Mesothelial cell of epicardium (in vitro differentiated cells): ENCODE results near the gene RACGAP1. TPM values are rescaled to one million over a fixed set of nuclear protein-coding genes. Genes with fewer than 3 reads are reported as not detected.

Experiments used
- DNase-seq, 2 experiments: peaks; one replicate each; pipeline ENCODE4 v3.0.0; 2021; ENCODE audit warnings: low spot score in 2 of 2; ENCODE audit not compliant: unreplicated experiment in 2 of 2
- H3K27ac Mint-ChIP-seq: 2 replicates; pipeline ENCODE4 v1.8.0; 2021; ENCODE audit warnings: mixed read lengths
- H3K27me3 Mint-ChIP-seq: 2 replicates; pipeline ENCODE4 v1.8.0; 2021; ENCODE audit warnings: low read depth, mixed read lengths
- H3K36me3 Mint-ChIP-seq: 2 replicates; pipeline ENCODE4 v1.8.0; 2021; ENCODE audit warnings: mixed read lengths
- H3K4me1 Mint-ChIP-seq: 2 replicates; pipeline ENCODE4 v1.8.0; 2021; ENCODE audit warnings: mixed read lengths
- H3K4me3 Mint-ChIP-seq: 2 replicates; pipeline ENCODE4 v1.8.0; 2021; ENCODE audit warnings: mild to moderate bottlenecking, moderate library complexity, mixed read lengths
- H3K9me3 Mint-ChIP-seq: 2 replicates; pipeline ENCODE4 v1.8.0; 2021; ENCODE audit warnings: mixed read lengths
- total RNA-seq: library from RNA; stranded (reverse); gene quantifications from 3 replicates; pipeline ENCODE4 v1.2.1, GENCODE V29; 2021
- TF ChIP-seq, protein P1 (sequence below): fragments of 200-600 bp; sonication (generic); IDR thresholded peaks from one replicate; pipeline ENCODE4 v1.5.0; 2021; ENCODE audit warnings: antibody characterized with exemption; ENCODE audit not compliant: unreplicated experiment

RACGAP1 gene
- total RNA-seq, 1 donor from 2014 or later, result 29.8 TPM

- TF ChIP-seq, protein P1, sequence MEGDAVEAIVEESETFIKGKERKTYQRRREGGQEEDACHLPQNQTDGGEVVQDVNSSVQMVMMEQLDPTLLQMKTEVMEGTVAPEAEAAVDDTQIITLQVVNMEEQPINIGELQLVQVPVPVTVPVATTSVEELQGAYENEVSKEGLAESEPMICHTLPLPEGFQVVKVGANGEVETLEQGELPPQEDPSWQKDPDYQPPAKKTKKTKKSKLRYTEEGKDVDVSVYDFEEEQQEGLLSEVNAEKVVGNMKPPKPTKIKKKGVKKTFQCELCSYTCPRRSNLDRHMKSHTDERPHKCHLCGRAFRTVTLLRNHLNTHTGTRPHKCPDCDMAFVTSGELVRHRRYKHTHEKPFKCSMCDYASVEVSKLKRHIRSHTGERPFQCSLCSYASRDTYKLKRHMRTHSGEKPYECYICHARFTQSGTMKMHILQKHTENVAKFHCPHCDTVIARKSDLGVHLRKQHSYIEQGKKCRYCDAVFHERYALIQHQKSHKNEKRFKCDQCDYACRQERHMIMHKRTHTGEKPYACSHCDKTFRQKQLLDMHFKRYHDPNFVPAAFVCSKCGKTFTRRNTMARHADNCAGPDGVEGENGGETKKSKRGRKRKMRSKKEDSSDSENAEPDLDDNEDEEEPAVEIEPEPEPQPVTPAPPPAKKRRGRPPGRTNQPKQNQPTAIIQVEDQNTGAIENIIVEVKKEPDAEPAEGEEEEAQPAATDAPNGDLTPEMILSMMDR, result no peak
- H3K4me1 Mint-ChIP-seq, result peaks cover 7% of the 10 kb centered on the region
- no peak overlapping the region for H3K27ac Mint-ChIP-seq
- no peak overlapping the region for H3K4me3 Mint-ChIP-seq
- no peaks in the 10 kb centered on the region for H3K9me3 Mint-ChIP-seq
- no peaks in the 10 kb centered on the region for H3K36me3 Mint-ChIP-seq
- no peak for DNase-seq
- peaks cover 2% of the 10 kb centered on the region for H3K27me3 Mint-ChIP-seq
Measured at GRCh38 chr12:50069539-50069938, 44.2 kb upstream of the RACGAP1 start.

DNA sequence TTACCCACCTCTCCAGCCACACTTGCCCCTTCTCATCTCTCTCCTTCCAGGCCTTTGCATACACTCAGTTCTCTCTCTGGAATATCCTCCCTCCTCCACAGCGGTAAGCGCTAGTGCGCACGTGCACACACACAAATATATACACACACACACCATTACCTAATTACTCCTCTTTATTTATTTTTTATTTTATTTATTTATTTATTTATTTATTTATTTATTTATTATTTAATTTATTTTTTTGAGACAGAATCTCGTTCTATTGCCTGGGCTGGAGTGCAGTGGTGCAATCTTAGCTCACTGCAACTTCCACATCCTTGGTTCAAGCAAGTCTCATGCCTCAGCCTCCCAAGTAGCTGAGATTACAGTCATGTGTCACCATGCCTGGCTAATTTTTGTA, 43.8 kb upstream of the RACGAP1 start:
- no peak overlapping the region for H3K4me3 Mint-ChIP-seq
- no peaks in the 10 kb centered on the region for H3K36me3 Mint-ChIP-seq
- peaks cover 2% of the 10 kb centered on the region for H3K27me3 Mint-ChIP-seq
- H3K27ac Mint-ChIP-seq, result no peak overlapping the region
- no peaks in the 10 kb centered on the region for H3K9me3 Mint-ChIP-seq
- H3K4me1 Mint-ChIP-seq, result peaks cover 7% of the 10 kb centered on the region
- TF ChIP-seq, protein P1, result no peak
- DNase-seq, result no peak

GRCh38 chr12:50066402-50066801, 41.1 kb upstream of the RACGAP1 start:
- no peak for DNase-seq
- no peak overlapping the region for H3K4me3 Mint-ChIP-seq

GRCh38 chr12:50065726-50066310, 40.5 kb upstream of the RACGAP1 start:
- Mint-ChIP-seq H3K9me3 (no peaks in the 10 kb centered on the region), H3K27ac (no peak overlapping the region), H3K4me1 (peaks cover 7% of the 10 kb centered on the region), H3K36me3 (no peaks in the 10 kb centered on the region), H3K4me3 (no peak overlapping the region), H3K27me3 (peaks cover 20% of the 10 kb centered on the region)
- TF ChIP-seq, protein P1, result no peak
- DNase-seq, result no peak

More at GRCh38 chr12:50066402-50066801, 41.1 kb upstream of the RACGAP1 start:
- peaks cover 15% of the 10 kb centered on the region for H3K27me3 Mint-ChIP-seq
- no peaks in the 10 kb centered on the region for H3K36me3 Mint-ChIP-seq
- peaks cover 7% of the 10 kb centered on the region for H3K4me1 Mint-ChIP-seq
- TF ChIP-seq, protein P1, result no peak
- no peak overlapping the region for H3K27ac Mint-ChIP-seq
- H3K9me3 Mint-ChIP-seq, result no peaks in the 10 kb centered on the region

DNA sequence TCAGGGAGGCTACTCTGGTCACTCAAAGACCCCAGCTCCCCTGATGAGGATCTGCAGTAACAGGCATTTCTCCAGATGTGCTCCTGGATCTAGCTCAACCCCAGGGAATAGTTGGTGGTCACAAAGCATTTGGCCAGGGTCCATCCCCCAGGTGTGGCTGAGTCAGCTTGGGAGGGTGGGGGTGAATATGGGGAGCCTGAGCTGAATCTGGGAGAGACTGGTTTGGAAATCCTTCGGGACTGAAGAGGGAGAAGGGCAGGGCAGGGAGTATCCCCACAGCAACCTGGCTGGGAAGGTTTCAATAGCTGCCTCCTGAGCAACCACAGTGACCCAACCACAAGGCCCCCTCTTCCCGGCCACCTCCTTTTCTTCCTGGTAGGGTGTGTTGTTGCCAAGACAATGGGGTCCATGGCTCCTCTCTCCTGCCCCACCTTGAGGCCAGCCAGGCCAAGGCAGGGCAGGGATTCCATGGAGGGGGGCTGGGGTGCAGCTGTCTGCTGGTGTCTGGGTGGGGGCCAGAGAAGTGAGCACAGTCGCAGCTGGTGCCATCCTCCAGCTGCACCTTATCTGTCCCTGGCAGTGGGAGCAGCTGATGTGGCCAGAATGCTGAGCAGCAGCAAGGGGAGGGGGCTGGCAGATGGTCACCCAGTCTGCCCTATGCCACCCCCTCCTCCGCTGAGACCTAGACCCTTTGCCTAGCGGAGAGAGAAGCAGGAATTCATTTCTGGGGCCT, 37.6 kb upstream of the RACGAP1 start:
- no peaks in the 10 kb centered on the region for H3K4me1 Mint-ChIP-seq

More for the DNA sequence above, 37.6 kb upstream of the RACGAP1 start:
- no peak overlapping the region for H3K27ac Mint-ChIP-seq
- no peaks in the 10 kb centered on the region for H3K36me3 Mint-ChIP-seq
- H3K9me3 Mint-ChIP-seq, result no peaks in the 10 kb centered on the region
- H3K27me3 Mint-ChIP-seq, result peaks cover 46% of the 10 kb centered on the region
- H3K4me3 Mint-ChIP-seq, result no peak overlapping the region
- TF ChIP-seq, protein P1, result no peak
- no peak for DNase-seq
